OCI-LY1 (cell line): ENCODE results near the gene TMEM114.

Experiments used
- H2AFZ ChIP-seq: fragments of 200-600 bp; sonication (generic), shearing (Covaris generic); 2 replicates; pipeline ENCODE4 v1.6.0; 2014; ENCODE audit warnings: antibody characterized with exemption, mild to moderate bottlenecking, low read length
- H3F3A ChIP-seq: fragments of 200-600 bp; sonication (generic), shearing (Covaris generic); 2 replicates; pipeline ENCODE4 v1.6.0; 2014; ENCODE audit warnings: mild to moderate bottlenecking, antibody characterized with exemption, low read length, moderate library complexity; ENCODE audit not compliant: insufficient read depth
- H3K27ac ChIP-seq: fragments of 200-600 bp; sonication (generic); 2 replicates; pipeline ENCODE4 v1.5.1; 2014; ENCODE audit warnings: low read length, mixed run types, mild to moderate bottlenecking, low read depth; ENCODE audit not compliant: poor library complexity, severe bottlenecking
- H3K27me3 ChIP-seq: fragments of 200-600 bp; sonication (generic); 2 replicates; pipeline ENCODE4 v1.6.0; 2014; ENCODE audit warnings: antibody characterized with exemption, mild to moderate bottlenecking, low read length, moderate library complexity; ENCODE audit not compliant: insufficient read depth
- H3K36me3 ChIP-seq: fragments of 200-600 bp; sonication (generic); 2 replicates; pipeline ENCODE4 v1.6.1; 2014; ENCODE audit warnings: mild to moderate bottlenecking, antibody characterized with exemption, low read length, moderate library complexity, mixed read lengths; ENCODE audit not compliant: insufficient read depth
- H3K4me1 ChIP-seq: fragments of 200-600 bp; sonication (generic); 2 replicates; pipeline ENCODE4 v1.5.1; 2014; ENCODE audit warnings: mild to moderate bottlenecking, low read length, moderate library complexity; ENCODE audit not compliant: insufficient read depth, severe bottlenecking
- H3K4me2 ChIP-seq: fragments of 200-600 bp; sonication (generic), shearing (Covaris generic); 2 replicates; pipeline ENCODE4 v1.6.1; 2014; ENCODE audit warnings: low read length
- H3K4me3 ChIP-seq: fragments of 200-600 bp; sonication (generic); 2 replicates; pipeline ENCODE4 v1.5.1; 2014; ENCODE audit warnings: low read length, low read depth, mild to moderate bottlenecking, mixed read lengths; ENCODE audit not compliant: poor library complexity, severe bottlenecking
- H3K79me2 ChIP-seq: fragments of 200-600 bp; shearing (Covaris generic); 2 replicates; pipeline ENCODE4 v1.6.1; 2016; ENCODE audit warnings: mixed run types, low read length, mixed read lengths; ENCODE audit not compliant: insufficient read depth
- H3K9ac ChIP-seq: fragments of 200-600 bp; sonication (generic), shearing (Covaris generic); 2 replicates; pipeline ENCODE4 v1.6.1; 2014; ENCODE audit warnings: mild to moderate bottlenecking, low read length, mixed read lengths
- H3K9me2 ChIP-seq: fragments of 200-600 bp; sonication (generic), shearing (Covaris generic); 2 replicates; pipeline ENCODE4 v1.6.1; 2014; ENCODE audit warnings: low read depth, mild to moderate bottlenecking, low read length, mixed read lengths
- H3K9me3 ChIP-seq: fragments of 200-600 bp; shearing (Covaris generic); 2 replicates; pipeline ENCODE4 v1.6.1; 2014; ENCODE audit warnings: low read length, mixed read lengths
- H4K20me1 ChIP-seq: fragments of 200-600 bp; sonication (generic), shearing (Covaris generic); 2 replicates; pipeline ENCODE4 v1.6.0; 2016; ENCODE audit warnings: mild to moderate bottlenecking, low read length; ENCODE audit not compliant: insufficient read depth
- CTCF ChIP-seq: fragments of 200-600 bp; sonication (generic), shearing (Covaris generic); IDR thresholded peaks from 2 replicates; pipeline ENCODE4 v1.5.1; 2017; ENCODE audit warnings: mild to moderate bottlenecking, antibody characterized with exemption, low read length, moderate library complexity, mixed read lengths
- EZH2 ChIP-seq: fragments of 200-600 bp; sonication (generic), shearing (Covaris generic); IDR thresholded peaks from 2 replicates; pipeline ENCODE4 v1.8.0; 2017; ENCODE audit warnings: borderline replicate concordance, mixed run types, mild to moderate bottlenecking, antibody characterized with exemption, low read length, moderate library complexity, mixed read lengths

The TMEM114 gene

GRCh38 chr16:8583732-8584131 lies 6.6 kb downstream of the TMEM114 start:
- H3K27ac ChIP-seq = no peak overlapping the region
- peaks cover 6% of the 10 kb centered on the region for H3K4me1 ChIP-seq
- no peak overlapping the region for H3K9ac ChIP-seq
- H4K20me1 ChIP-seq = no peaks in the 10 kb centered on the region
- no peak overlapping the region for H3K4me2 ChIP-seq
- H3K27me3 ChIP-seq = no peaks in the 10 kb centered on the region
- H3K9me3 ChIP-seq = no peaks in the 10 kb centered on the region
- H3K9me2 ChIP-seq = no peaks in the 10 kb centered on the region
- H3K4me3 ChIP-seq = no peak overlapping the region
- no peaks in the 10 kb centered on the region for H3F3A ChIP-seq
- H3K79me2 ChIP-seq = no peaks in the 10 kb centered on the region
- no peak overlapping the region for H2AFZ ChIP-seq
- H3K36me3 ChIP-seq = no peaks in the 10 kb centered on the region
- TF ChIP-seq EZH2 (no peak), CTCF (no peak)

GRCh38 chr16:8583199-8583598 lies 7.1 kb downstream of the TMEM114 start:
- no peaks in the 10 kb centered on the region for H3K36me3 ChIP-seq
- no peaks in the 10 kb centered on the region for H3F3A ChIP-seq
- H2AFZ ChIP-seq = no peak overlapping the region
- no peak overlapping the region for H3K4me3 ChIP-seq
- TF ChIP-seq CTCF (no peak), EZH2 (no peak)
- H3K27ac ChIP-seq = no peak overlapping the region
- no peaks in the 10 kb centered on the region for H3K27me3 ChIP-seq
- no peaks in the 10 kb centered on the region for H4K20me1 ChIP-seq
- H3K4me2 ChIP-seq = no peak overlapping the region
- H3K4me1 ChIP-seq = peaks cover 6% of the 10 kb centered on the region
- H3K9me2 ChIP-seq = no peaks in the 10 kb centered on the region
- H3K9me3 ChIP-seq = no peaks in the 10 kb centered on the region
- no peaks in the 10 kb centered on the region for H3K79me2 ChIP-seq
- no peak overlapping the region for H3K9ac ChIP-seq

GRCh38 chr16:8581831-8582580 lies 8.3 kb downstream of the TMEM114 start:
- H3K9me3 ChIP-seq = no peaks in the 10 kb centered on the region
- H3K27me3 ChIP-seq = no peaks in the 10 kb centered on the region
- H3K79me2 ChIP-seq = no peaks in the 10 kb centered on the region
- TF ChIP-seq CTCF = no peak
- no peak for TF ChIP-seq EZH2
- no peak overlapping the region for H3K4me3 ChIP-seq
- no peaks in the 10 kb centered on the region for H3K36me3 ChIP-seq
- H3K9ac ChIP-seq = no peak overlapping the region
- no peak overlapping the region for H2AFZ ChIP-seq
- H3K4me1 ChIP-seq = peaks cover 6% of the 10 kb centered on the region
- no peak overlapping the region for H3K27ac ChIP-seq
- no peaks in the 10 kb centered on the region for H4K20me1 ChIP-seq
- H3K4me2 ChIP-seq = no peak overlapping the region
- no peaks in the 10 kb centered on the region for H3F3A ChIP-seq
- H3K9me2 ChIP-seq = no peaks in the 10 kb centered on the region
